ENCODE results near the gene ABI1.

DNA sequence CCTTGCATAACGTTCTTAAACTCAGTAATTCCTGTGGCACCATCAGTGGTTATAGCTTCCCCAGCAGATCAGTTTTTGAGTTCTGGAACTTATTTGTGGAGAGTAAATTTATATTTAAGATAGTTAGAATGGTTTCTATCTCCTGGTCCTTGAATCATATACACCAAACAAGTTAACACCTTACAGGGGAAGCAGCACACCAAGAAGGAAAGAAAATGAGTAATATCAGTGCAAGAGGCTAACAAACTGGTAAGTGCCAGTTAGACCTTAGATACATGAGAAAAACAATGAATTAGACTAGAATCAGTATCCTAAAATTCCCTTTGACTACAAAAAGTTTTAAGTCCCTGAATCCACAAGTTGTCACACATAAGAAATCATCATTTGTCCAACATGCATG lies 54.2 kb downstream of the ABI1 start:
- TF ChIP-seq, protein P1, sequence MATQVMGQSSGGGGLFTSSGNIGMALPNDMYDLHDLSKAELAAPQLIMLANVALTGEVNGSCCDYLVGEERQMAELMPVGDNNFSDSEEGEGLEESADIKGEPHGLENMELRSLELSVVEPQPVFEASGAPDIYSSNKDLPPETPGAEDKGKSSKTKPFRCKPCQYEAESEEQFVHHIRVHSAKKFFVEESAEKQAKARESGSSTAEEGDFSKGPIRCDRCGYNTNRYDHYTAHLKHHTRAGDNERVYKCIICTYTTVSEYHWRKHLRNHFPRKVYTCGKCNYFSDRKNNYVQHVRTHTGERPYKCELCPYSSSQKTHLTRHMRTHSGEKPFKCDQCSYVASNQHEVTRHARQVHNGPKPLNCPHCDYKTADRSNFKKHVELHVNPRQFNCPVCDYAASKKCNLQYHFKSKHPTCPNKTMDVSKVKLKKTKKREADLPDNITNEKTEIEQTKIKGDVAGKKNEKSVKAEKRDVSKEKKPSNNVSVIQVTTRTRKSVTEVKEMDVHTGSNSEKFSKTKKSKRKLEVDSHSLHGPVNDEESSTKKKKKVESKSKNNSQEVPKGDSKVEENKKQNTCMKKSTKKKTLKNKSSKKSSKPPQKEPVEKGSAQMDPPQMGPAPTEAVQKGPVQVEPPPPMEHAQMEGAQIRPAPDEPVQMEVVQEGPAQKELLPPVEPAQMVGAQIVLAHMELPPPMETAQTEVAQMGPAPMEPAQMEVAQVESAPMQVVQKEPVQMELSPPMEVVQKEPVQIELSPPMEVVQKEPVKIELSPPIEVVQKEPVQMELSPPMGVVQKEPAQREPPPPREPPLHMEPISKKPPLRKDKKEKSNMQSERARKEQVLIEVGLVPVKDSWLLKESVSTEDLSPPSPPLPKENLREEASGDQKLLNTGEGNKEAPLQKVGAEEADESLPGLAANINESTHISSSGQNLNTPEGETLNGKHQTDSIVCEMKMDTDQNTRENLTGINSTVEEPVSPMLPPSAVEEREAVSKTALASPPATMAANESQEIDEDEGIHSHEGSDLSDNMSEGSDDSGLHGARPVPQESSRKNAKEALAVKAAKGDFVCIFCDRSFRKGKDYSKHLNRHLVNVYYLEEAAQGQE (IDR thresholded peaks at IDR 0.05): no peak
- TF ChIP-seq, protein P2, sequence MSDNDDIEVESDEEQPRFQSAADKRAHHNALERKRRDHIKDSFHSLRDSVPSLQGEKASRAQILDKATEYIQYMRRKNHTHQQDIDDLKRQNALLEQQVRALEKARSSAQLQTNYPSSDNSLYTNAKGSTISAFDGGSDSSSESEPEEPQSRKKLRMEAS (IDR thresholded peaks at IDR 0.05): no peak
- TF ChIP-seq, protein P3, sequence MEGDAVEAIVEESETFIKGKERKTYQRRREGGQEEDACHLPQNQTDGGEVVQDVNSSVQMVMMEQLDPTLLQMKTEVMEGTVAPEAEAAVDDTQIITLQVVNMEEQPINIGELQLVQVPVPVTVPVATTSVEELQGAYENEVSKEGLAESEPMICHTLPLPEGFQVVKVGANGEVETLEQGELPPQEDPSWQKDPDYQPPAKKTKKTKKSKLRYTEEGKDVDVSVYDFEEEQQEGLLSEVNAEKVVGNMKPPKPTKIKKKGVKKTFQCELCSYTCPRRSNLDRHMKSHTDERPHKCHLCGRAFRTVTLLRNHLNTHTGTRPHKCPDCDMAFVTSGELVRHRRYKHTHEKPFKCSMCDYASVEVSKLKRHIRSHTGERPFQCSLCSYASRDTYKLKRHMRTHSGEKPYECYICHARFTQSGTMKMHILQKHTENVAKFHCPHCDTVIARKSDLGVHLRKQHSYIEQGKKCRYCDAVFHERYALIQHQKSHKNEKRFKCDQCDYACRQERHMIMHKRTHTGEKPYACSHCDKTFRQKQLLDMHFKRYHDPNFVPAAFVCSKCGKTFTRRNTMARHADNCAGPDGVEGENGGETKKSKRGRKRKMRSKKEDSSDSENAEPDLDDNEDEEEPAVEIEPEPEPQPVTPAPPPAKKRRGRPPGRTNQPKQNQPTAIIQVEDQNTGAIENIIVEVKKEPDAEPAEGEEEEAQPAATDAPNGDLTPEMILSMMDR (IDR thresholded peaks at IDR 0.05; ENCODE audit: low read depth, low read length, missing input control): no peak
- no peak for TF ChIP-seq EGR1 (IDR thresholded peaks at IDR 0.05; ENCODE audit: low read depth in 2 of 2)

All from liver (tissue), 3 donors.